Lung (tissue), 12 donors: ENCODE measurements around the gene PLEKHF1. TPM values are rescaled to one million over a fixed set of nuclear protein-coding genes. Genes with fewer than 3 reads are reported as not detected.

Experiments
- ATAC-seq: fragments of 200-7000 bp; cut with Tn5 transposase; one replicate; pipeline ENCODE4 v1.9.1; 2020; ENCODE audit warnings: moderate number of reproducible peaks; ENCODE audit not compliant: insufficient read depth, low FRiP score
- DNase-seq, 3 donors: peaks; one replicate each; pipeline ENCODE4 v3.0.0-alpha.2; 2013 to 2017
- H3K27ac ChIP-seq, 2 donors: one replicate each; pipeline ENCODE4 v1.5.1; 2013; ENCODE audit warnings: mild to moderate bottlenecking in 2 of 2, moderate library complexity in 2 of 2, control low read depth in 1 of 2, inconsistent platforms in 1 of 2, low read depth in 1 of 2, low read length in 1 of 2
- H3K27me3 ChIP-seq, 3 donors: one replicate each; pipeline ENCODE4 v1.5.1; 2013; ENCODE audit warnings: low read length in 2 of 3; ENCODE audit not compliant: control insufficient read depth in 3 of 3, insufficient read depth in 3 of 3
- H3K36me3 ChIP-seq, 4 donors: one replicate each; pipeline ENCODE4 v1.5.1; 2013; ENCODE audit warnings: low read length in 4 of 4, mild to moderate bottlenecking in 1 of 4, moderate library complexity in 1 of 4; ENCODE audit not compliant: control insufficient read depth in 4 of 4, insufficient read depth in 4 of 4
- H3K4me1 ChIP-seq, 5 donors: one replicate each; pipeline ENCODE4 v1.5.1; 2013; ENCODE audit warnings: low read length in 5 of 5, mild to moderate bottlenecking in 2 of 5, moderate library complexity in 1 of 5; ENCODE audit not compliant: control insufficient read depth in 5 of 5, insufficient read depth in 5 of 5
- H3K4me3 ChIP-seq: one replicate; pipeline ENCODE4 v1.5.1; 2013; ENCODE audit warnings: mild to moderate bottlenecking, control low read depth, moderate library complexity
- H3K9ac ChIP-seq, 2 donors: one replicate each; pipeline ENCODE4 v1.5.1; 2013; ENCODE audit warnings: low read length in 2 of 2, control low read depth in 1 of 2; ENCODE audit not compliant: insufficient read depth in 1 of 2
- H3K9me3 ChIP-seq, 4 donors: one replicate each; pipeline ENCODE4 v1.5.1; 2013; ENCODE audit warnings: low read length in 3 of 4, mild to moderate bottlenecking in 1 of 4, moderate library complexity in 1 of 4; ENCODE audit not compliant: control insufficient read depth in 4 of 4, insufficient read depth in 3 of 4
- WGBS, 2 donors: extraction: QIAGEN DNeasy Blood & Tissue Kit; methylation state at CpG; one replicate each; pipeline ENCODE4 v1.1.7; 2013; 5-methylcytosine and 5-hydroxymethylcytosine counted together
- polyA plus RNA-seq, 2 donors: library from polyadenylated mRNA; stranded (reverse); fragments of 200-250 nt; gene quantifications; one replicate each; pipeline ENCODE4 v1.2.1, GENCODE V29; 2013
- total RNA-seq, 2 donors: library from RNA; depleted of rRNA in 1 of 2; stranded (reverse); fragments of >200 nt in 1 of 2; gene quantifications; one replicate each; pipeline ENCODE4 v1.2.1, GENCODE V29; 2014 to 2021
- TF ChIP-seq, protein P1 (sequence below): IDR thresholded peaks from 2 replicates; pipeline ENCODE4 v1.5.1; 2012; ENCODE audit warnings: mild to moderate bottlenecking; ENCODE audit errors: control extremely low read depth, extremely low read depth
- donor health status: control.
- donor health status: control.
- donor health status: Bipolar disorder and iron deficiency.
- donor health status: healthy.
- donor health status: DM: yes; HTN: yes; CAD: no.

The PLEKHF1 gene
- total and polyA plus RNA-seq, 4 donors = 5.7 to 13.2 (median 10.4) TPM

DNA sequence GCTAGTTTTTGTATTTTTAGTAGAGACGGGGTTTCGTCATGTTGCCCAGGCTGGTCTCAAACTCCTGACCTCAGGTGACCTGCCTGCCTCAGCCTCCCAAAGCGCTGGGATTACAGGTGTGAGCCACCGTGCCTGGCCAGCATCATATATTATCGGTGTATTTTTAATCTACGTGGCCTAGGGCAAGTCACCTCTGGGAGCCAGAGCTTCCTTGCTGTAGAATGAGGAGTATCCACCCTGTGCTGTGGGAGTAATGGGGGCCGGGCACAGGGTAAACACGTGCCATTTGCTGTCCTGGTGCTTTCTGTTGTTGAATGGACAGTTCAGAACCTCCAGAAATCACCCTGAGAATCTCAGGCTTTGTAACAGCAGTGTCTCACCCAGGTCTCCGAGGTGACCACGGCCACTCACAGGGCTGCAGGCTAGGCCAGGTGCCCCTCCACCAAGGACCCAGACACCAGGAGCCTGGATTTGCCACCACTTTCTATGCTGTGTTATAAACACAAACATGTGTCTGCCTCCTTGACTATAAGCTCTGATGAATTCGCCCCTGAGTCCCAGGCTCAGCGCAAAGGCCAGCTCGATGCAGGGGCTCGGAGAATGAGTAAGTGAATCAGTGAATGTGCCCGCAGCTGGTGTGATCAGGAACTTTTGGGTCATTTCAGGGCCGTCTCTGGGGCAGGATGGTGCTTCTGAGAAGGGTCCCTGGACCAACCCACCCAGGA lies 36.4 kb upstream of the PLEKHF1 start:
- Histone ChIP-seq H3K9ac (no peak overlapping the region), H3K27ac (no peak overlapping the region), H3K36me3 (no peaks in the 10 kb centered on the region), H3K4me1 (peaks cover 0 to 7% (median 0%) of the 10 kb centered on the region in 5 donors), H3K4me3 (no peak overlapping the region), H3K9me3 (no peaks in the 10 kb centered on the region), H3K27me3 (no peaks in the 10 kb centered on the region)
- TF ChIP-seq, protein P1, sequence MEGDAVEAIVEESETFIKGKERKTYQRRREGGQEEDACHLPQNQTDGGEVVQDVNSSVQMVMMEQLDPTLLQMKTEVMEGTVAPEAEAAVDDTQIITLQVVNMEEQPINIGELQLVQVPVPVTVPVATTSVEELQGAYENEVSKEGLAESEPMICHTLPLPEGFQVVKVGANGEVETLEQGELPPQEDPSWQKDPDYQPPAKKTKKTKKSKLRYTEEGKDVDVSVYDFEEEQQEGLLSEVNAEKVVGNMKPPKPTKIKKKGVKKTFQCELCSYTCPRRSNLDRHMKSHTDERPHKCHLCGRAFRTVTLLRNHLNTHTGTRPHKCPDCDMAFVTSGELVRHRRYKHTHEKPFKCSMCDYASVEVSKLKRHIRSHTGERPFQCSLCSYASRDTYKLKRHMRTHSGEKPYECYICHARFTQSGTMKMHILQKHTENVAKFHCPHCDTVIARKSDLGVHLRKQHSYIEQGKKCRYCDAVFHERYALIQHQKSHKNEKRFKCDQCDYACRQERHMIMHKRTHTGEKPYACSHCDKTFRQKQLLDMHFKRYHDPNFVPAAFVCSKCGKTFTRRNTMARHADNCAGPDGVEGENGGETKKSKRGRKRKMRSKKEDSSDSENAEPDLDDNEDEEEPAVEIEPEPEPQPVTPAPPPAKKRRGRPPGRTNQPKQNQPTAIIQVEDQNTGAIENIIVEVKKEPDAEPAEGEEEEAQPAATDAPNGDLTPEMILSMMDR = no peak
- ATAC-seq (no peak), DNase-seq (no peak)
- WGBS, 2 donors = 93% methylated on average over 16 of the region's 16 CpGs

DNA sequence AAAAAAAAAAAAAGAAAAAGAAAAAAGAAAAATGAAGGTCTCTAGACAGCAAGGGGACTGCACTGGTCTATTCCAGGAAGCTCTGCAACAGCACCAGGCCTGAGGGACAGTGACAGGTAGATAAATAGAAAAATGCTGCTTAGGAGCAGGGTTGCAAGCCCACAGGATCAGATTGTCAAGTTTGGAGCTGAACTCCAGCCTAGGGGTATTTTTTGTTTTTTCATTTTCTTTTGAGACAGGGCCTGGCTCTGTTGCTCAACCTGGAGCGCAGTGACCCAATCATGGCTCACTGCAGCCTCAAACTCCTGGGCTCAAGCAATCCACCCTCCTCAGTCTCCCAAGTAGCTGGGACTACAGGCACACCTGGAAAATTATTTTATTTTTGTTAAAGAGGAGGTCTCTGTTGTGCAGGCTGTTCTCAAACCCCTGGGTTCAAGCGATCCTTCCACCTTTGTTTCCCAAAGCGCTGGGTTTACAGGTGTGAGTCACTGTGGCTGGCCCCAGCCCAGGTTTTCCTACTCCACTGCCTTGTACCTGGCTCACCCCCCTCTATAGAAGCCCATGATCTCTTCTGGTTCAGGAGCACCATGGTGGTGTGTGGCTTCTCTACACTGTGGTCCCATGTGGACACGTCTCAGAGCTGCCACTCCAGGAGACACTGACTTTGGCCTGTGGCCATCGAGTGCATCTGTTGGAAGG lies 35.3 kb upstream of the PLEKHF1 start:
- Histone ChIP-seq H3K27ac (no peak overlapping the region), H3K27me3 (no peaks in the 10 kb centered on the region), H3K36me3 (no peaks in the 10 kb centered on the region), H3K4me1 (peaks cover 0 to 6% (median 0%) of the 10 kb centered on the region in 5 donors), H3K9me3 (no peaks in the 10 kb centered on the region), H3K9ac (no peak overlapping the region), H3K4me3 (no peak overlapping the region)
- DNase-seq (no peak), ATAC-seq (no peak)
- WGBS, 2 donors = 88 to 93% methylated on average over 5 of the region's 5 CpGs
- TF ChIP-seq, protein P1 = no peak

DNA sequence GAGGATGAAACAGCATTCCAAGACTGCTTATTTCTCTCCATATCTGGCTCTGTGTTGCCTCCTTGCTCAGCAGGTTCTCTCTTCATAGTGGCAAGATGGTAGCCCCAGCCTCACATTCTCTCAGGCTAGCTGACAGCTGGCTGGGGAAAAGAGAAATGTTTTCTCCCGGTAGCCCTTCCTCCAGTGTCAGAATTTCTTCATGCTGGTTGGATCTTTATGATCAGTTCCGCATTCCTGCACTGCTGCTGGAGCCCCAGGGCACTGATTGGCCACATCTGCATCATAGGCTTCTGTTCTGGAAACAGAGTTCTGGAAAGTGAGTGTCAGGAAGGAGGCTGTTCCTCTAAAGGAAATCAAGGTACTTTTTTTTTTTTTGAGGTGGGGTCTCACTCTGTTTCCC lies 34.6 kb upstream of the PLEKHF1 start:
- Histone ChIP-seq H3K27ac (no peak overlapping the region), H3K27me3 (peaks cover 0 to 3% (median 0%) of the 10 kb centered on the region in 3 donors), H3K36me3 (no peaks in the 10 kb centered on the region), H3K9me3 (no peaks in the 10 kb centered on the region), H3K4me1 (no peaks in the 10 kb centered on the region), H3K4me3 (no peak overlapping the region), H3K9ac (no peak overlapping the region)
- 65 to 80% methylated on average over 2 of the region's 2 CpGs for WGBS, 2 donors
- TF ChIP-seq, protein P1 = no peak
- DNase-seq = no peak
- ATAC-seq = no peak
